Islet of Langerhans (tissue), 1 donor: ENCODE measurements around the gene OR4F29.
"Not testable (repeated sequence)": the region's sequence is repeated elsewhere in the genome, so short reads cannot be mapped to it uniquely, and the experiment has no call there.

Experiments
- FAIRE-seq: peaks from one replicate; lab custom pipeline; 2011; peaks lifted over from hg19 to GRCh38; lab: Jason Lieb, UNC

OR4F29 gene

GRCh38 chr1:451578-451977 lies at the start of gene OR4F29:
OR4F29 (minus strand) TSS chr1:451678; CDS start chr1:451678, 0 bp downstream.
- FAIRE-seq: not testable (repeated sequence)
